WI38 (cell line): Measurements from ENCODE around the gene GTF2I.
"Not testable (repeated sequence)": the region's sequence is repeated elsewhere in the genome, so short reads cannot be mapped to it uniquely, and the experiment has no call there.

ENCODE experiments used
- H3K4me3 ChIP-seq: 2 replicates; pipeline ENCODE4 v1.5.1; 2011; ENCODE audit warnings: low read depth, mild to moderate bottlenecking, control low read depth, low read length
- TF ChIP-seq, protein P1 (sequence below): IDR thresholded peaks from 2 replicates; pipeline ENCODE4 v1.5.1; 2012; ENCODE audit warnings: low read depth, mild to moderate bottlenecking, control low read depth, low read length

GTF2I gene

GRCh38 chr7:74623135-74623534 is 34.4 kb upstream of the GTF2I start:
- TF ChIP-seq, protein P1, sequence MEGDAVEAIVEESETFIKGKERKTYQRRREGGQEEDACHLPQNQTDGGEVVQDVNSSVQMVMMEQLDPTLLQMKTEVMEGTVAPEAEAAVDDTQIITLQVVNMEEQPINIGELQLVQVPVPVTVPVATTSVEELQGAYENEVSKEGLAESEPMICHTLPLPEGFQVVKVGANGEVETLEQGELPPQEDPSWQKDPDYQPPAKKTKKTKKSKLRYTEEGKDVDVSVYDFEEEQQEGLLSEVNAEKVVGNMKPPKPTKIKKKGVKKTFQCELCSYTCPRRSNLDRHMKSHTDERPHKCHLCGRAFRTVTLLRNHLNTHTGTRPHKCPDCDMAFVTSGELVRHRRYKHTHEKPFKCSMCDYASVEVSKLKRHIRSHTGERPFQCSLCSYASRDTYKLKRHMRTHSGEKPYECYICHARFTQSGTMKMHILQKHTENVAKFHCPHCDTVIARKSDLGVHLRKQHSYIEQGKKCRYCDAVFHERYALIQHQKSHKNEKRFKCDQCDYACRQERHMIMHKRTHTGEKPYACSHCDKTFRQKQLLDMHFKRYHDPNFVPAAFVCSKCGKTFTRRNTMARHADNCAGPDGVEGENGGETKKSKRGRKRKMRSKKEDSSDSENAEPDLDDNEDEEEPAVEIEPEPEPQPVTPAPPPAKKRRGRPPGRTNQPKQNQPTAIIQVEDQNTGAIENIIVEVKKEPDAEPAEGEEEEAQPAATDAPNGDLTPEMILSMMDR, result no peak
- H3K4me3 ChIP-seq, result no peak overlapping the region

DNA sequence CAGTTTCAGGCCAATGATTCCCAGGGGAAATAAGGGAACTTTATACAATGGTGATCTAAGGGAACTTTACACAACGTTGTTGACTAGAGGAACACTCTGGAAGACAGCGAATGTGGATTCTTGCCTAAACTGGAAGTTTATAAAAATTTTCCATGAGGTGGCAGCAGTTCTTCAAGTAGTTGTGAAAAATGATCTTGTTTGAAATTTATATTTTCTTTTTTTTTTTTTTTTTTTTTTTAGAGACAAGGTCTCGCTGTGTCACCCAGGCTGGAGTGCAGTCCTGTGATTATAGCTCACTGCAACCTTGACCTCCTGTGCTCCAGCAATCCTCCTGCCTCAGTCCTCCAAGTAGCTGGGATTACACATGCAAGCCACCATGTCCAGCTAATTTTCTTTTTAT is 32.1 kb upstream of the GTF2I start:
- H3K4me3 ChIP-seq, result no peak overlapping the region
- TF ChIP-seq, protein P1, result no peak

DNA sequence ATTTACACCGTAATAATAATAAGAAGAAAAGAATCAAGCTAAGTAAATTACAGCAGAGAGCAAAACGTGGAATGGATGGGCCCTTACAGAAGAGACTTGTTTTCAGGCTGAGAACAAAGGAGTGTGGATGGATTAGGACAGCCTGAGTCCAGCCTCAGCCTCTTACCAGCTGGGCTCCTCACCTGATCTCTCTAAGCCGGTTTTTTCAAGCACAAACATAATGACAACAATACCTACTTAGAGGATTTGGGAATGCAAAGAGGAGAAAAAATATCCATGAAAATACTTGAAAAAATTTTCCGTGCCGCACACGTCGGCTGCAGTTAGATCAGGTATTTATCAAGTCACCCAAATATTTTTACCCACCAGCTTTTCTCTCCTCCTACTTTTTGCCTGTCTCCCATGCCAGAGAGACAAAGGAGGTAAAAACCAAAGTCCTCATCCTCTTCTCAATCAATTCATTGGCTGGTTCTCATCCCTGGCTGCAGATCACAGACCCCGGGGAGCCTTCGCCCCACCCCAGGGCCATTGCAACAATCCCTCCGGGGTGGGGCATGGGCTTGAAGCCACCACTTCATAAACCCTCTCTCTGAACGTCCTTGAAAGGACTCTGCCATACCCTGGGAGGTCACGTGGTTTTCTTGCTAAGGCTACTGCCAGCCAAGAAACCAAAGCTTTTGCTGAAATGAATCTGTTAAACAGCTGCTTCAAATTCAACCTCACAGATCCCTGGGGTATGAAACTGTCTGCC is 29.7 kb upstream of the GTF2I start:
- TF ChIP-seq, protein P1, result no peak
- no peak overlapping the region for H3K4me3 ChIP-seq

DNA sequence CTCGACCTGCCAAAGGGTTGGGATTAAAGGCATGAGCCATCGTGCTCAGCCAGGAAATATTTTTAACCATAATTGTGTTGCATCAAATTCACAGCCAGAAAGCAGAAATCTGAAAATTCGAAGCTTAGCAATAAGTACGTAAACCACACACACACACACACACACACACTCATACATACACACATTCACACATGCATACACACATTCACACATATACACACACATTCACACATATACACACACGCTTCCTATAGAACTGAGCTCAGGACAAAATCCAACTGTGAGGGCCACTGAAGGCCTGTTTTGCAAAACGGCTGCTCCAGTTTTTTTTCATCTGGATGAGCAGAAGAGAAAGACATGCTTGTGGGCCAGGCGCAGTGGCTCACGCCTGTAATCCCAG is 25.0 kb upstream of the GTF2I start:
- TF ChIP-seq, protein P1, result no peak
- no peak overlapping the region for H3K4me3 ChIP-seq

DNA sequence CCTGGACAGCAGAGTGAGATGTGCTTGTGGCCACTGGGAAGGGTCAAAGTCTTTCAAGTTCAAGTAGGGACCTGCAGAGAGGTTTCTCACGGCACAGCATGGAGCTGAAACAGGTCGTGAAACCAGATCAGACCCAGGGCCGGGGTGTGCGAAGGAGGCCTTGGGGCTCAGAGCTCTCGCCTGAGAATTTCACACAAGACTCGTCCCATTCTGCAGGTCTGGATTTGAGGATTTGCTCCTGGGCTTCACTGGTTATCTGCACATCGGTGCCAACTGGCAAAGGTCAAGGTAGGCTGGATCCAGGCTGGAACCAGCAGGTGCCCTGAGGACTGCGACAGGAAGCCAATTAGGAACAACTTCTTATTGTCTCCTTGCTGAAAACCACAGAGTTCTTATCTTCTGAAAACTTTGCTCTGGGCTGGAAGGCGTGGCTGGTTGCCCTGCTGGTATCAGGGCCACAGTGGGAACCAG is 24.0 kb upstream of the GTF2I start:
- TF ChIP-seq, protein P1, result no peak
- H3K4me3 ChIP-seq, result no peak overlapping the region

- H3K4me3 ChIP-seq, result no peak overlapping the region
- TF ChIP-seq, protein P1, result no peak
These were observed 19.8 kb upstream of the GTF2I start for GRCh38 chr7:74637745-74638144.

DNA sequence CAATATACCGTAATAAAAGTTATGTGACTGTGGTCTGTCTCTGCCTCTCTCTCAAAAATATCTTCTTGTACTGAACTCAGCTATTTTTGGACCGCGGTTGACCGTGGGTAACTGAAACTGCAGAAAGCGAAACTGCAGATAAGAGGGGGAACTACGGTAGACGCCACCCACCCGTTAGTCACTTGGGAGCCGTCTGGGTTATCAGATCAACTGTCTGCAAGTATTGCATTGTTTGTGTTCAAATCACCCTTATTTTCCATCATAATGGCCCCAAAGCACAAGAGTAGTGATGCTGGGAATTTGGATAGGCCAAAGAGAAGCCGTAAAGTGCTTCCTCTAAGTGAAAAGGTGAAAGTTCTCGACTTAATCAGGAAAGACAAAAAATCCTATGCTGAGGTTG is 7.5 kb upstream of the GTF2I start:
- H3K4me3 ChIP-seq, result not testable (repeated sequence)

DNA sequence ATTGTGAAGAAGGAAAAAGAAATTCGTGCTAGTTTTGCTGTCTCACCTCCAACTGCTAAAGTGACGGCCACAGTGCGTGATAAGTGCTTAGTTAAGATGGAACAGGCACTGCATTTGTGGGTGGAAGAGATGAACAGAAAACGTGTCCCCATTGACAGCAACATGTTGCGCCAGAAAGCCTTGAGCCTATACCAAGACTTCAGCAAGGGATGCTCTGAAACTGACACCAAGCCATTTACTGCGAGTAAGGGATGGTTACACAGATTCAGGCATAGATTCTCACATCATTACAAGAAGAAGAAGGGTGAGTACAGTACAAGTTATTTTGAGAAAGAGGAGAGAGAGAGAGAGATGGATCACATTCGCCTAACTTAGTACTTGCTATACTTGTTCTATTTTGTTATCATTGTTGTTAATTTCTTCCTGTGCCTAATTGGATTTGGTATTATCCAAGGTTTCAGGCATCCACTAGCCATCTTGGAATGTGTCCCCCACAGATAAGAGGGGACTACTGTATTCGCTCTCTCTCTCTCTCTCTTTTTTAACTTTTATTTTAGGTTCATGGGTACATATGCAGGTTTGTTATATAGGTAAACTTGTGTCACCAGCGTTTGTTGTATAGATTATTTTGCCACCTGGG is 6.9 kb upstream of the GTF2I start:
- not testable (repeated sequence) for H3K4me3 ChIP-seq

DNA sequence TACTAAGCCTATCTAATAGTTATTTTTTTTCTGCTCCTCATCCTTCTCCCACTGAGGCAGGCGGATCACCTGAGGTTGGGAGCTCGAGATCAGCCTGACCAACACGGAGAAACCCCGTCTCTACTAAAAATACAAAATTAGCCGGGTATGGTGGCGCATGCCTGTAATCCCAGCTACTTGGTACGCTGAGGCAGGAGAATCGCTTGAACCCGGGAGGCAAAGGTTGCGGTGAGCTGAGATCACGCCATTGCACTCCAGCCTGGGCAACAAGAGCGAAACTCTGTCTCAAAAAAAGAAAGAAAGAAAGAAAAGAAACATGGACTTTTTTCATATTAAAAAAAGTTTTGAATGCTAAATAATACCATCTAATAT is 6.4 kb upstream of the GTF2I start:
- not testable (repeated sequence) for H3K4me3 ChIP-seq
